GM10248 (cell line): Measurements from ENCODE around the gene CDH23.

Source experiments
- CTCF ChIA-PET: fragments of 300-600 bp; sonication (Branson Sonifier 250); formaldehyde crosslinking; extraction: SDS; loops from one replicate; lab custom pipeline; 2021; ENCODE audit warnings: antibody characterized with exemption; lab: Yijun Ruan, JAX
- POLR2A ChIA-PET: fragments of 350-650 bp; sonication (Branson Sonifier 250); formaldehyde crosslinking; extraction: SDS; loops from one replicate; lab custom pipeline; 2020; ENCODE audit warnings: antibody characterized with exemption; lab: Yijun Ruan, JAX
- DNase-seq: peaks from one replicate; pipeline ENCODE4 v3.0.0; 2012; ENCODE audit errors: extremely low spot score
- TF ChIP-seq, protein P1 (sequence below): IDR thresholded peaks from 2 replicates; pipeline ENCODE4 v1.5.1; 2012; ENCODE audit warnings: mild to moderate bottlenecking, low read depth; ENCODE audit errors: extremely low read depth, missing control alignments, control extremely low read depth

The CDH23 gene

DNA sequence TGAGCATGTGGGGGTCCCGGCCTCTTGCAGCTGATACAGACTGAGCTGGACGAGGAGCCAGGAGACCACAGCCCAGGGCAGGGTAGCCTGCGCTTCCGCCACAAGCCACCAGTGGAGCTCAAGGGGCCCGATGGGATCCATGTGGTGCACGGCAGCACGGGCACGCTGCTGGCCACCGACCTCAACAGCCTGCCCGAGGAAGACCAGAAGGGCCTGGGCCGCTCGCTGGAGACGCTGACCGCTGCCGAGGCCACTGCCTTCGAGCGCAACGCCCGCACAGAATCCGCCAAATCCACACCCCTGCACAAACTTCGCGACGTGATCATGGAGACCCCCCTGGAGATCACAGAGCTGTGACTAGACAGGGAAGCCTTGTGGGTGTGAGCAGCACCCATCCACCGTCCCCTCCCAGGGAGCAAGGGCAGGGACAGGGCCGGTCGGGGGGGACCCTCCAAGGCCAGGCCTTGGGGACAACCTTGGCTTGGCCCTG, 418.2 kb downstream of the CDH23 start:
- TF ChIP-seq, protein P1, sequence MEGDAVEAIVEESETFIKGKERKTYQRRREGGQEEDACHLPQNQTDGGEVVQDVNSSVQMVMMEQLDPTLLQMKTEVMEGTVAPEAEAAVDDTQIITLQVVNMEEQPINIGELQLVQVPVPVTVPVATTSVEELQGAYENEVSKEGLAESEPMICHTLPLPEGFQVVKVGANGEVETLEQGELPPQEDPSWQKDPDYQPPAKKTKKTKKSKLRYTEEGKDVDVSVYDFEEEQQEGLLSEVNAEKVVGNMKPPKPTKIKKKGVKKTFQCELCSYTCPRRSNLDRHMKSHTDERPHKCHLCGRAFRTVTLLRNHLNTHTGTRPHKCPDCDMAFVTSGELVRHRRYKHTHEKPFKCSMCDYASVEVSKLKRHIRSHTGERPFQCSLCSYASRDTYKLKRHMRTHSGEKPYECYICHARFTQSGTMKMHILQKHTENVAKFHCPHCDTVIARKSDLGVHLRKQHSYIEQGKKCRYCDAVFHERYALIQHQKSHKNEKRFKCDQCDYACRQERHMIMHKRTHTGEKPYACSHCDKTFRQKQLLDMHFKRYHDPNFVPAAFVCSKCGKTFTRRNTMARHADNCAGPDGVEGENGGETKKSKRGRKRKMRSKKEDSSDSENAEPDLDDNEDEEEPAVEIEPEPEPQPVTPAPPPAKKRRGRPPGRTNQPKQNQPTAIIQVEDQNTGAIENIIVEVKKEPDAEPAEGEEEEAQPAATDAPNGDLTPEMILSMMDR: no peak
- DNase-seq: no peak
- ChIA-PET POLR2A (interaction anchor here (0.6 kb wide), 1 partner anchor 1377 kb away, joined by 14 read pairs; no protein-coding TSS in a partner anchor), CTCF (interaction anchor here (1.2 to 5.1 kb wide), 5 partner anchors 11 to 117 kb away, joined by 3 to 34 read pairs (median 4); partner anchors contain the start of gene VSIR)

DNA sequence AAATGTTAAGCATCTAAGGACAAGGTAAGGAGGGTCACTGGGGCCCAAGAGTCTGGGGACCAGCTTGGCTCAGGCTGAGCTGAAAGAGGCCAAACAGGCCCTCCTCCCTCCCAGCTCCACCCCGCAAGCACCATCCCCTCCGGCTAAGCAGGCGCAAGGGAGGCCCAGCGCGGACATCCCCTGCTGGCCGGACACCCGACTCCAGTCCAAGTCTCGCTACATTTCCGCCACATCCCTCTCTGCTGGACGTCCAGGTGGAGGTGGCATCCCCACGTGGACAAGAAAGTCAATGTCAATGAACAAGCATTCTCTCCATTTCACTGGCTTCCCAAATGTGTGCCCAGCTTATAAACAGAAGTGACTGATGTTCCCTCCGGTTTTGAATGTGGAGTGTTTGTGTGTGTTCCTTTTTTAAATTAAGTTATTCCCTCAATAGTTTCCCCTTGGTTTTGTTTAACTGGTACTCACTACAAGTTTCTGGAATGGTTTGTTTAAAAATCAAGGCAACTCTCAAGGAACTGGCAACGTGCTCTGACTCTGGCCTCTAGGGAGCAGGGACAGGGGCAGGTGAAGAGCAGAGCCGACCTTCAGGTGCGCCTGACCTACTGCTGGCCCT, 418.9 kb downstream of the CDH23 start:
- ChIA-PET CTCF (interaction anchor here (0.7 to 5.1 kb wide), 7 partner anchors 10 to 433 kb away, joined by 3 to 34 read pairs (median 4); no protein-coding TSS in a partner anchor), POLR2A (no interaction called here)
- TF ChIP-seq, protein P1: no peak
- DNase-seq: no peak

DNA sequence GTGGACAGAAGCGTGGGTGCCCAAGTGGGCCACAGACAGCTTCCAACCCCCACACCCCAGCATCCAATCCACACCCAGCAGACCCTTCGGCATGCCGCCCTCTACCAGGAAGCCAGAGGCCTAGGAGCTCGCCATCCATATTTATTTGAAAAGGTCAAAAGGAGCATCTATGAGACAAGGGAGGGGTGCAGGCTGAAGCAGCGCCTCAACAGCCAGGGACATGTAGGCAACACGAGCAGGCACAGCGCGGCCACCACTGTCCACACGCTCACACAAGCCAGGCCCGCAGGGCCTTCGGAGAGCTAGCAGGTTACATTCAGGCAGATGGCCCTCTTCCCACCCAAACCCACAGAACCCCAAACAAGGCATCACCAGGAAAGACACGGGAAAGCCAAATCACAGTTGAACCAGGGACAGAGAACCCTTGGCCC, 419.7 kb downstream of the CDH23 start:
- no peak for DNase-seq
- POLR2A ChIA-PET: no interaction called here
- TF ChIP-seq, protein P1: no peak
- CTCF ChIA-PET: interaction anchor here (0.7 to 1.9 kb wide), 4 partner anchors 9 to 434 kb away, joined by 3 to 4 read pairs (median 4); no protein-coding TSS in a partner anchor

DNA sequence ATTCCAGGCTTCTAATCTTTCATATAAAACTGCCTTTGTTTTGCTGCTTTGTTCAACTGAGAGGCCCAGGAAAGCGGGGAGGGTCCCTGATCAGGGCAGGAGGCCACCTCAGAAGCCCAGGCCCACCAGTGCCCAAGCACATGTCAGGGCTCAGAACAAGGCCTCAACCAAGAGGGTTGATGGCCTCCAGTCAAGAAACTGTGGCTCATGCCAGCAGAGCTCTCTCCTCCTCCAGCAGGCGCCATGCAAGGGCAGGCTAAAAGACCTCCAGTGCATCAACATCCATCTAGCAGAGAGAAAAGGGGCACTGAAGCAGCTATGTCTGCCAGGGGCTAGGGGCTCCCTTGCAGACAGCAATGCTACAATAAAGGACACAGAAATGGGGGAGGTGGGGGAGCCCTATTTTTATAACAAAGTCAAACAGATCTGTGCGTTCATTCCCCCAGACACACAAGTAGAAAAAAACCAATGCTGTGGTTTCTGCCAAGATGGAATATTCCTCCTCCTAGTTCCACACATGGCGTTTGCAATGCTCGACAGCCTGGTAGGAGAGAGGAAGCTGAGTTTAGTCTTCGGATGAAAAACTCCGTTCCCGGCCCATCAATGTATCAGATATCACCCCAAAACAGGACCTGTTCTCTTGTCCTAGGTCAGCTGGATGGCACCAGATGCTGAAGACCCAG, 420.4 kb downstream of the CDH23 start:
- TF ChIP-seq, protein P1: no peak
- DNase-seq: no peak
- POLR2A ChIA-PET: no interaction called here
- CTCF ChIA-PET: interaction anchor here (1.3 to 1.9 kb wide), 3 partner anchors 8 to 79 kb away, joined by 3 to 4 read pairs (median 4); no protein-coding TSS in a partner anchor

DNA sequence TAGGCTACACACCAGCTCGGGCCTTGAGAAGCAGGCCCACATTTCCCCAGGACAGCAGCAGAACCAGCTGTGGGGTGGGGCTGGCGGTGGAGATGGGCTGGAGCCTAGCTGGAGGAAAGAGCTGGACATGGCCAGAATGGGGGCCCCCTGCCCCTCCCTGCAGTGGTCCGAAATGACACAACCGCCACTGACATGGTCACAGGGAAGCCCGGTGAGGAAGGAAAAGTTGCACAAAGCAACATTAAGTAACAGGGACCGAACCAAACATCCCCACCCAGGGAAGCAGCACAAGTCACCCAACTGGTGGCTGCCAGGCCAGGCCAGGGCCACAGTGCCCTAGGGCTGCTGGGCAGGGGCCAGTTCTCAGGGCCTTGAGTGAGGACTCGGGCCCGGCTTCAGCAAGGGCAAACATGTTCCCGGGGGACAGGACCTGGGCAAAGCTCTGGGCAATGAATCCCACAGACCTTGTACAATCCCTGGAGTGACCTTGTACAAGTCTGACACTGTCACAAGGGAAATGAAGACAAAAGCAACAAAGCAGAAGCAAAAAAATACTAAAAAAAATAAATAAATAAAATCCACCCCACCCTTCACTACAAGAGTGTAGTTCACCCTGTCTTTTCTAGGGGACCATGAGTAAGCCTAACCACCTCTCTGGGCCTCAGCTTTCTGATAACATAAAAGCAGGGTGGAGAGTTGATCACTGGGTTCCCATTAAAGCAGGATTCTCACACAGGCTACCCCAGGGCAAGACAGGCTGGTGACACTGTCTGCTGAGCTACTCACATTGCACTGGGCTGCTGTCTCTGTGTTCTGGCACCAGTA, 421.3 kb downstream of the CDH23 start:
- DNase-seq: no peak
- POLR2A ChIA-PET: interaction anchor here (0.9 kb wide), 1 partner anchor 9 kb away, joined by 3 read pairs; no protein-coding TSS in a partner anchor
- TF ChIP-seq, protein P1: no peak
- CTCF ChIA-PET: interaction anchor here (0.6 to 2.2 kb wide), 5 partner anchors 7 to 231 kb away, joined by 3 to 11 read pairs (median 4); no protein-coding TSS in a partner anchor
